ENCODE data around the gene PRKCA. TPM values are rescaled to one million over a fixed set of nuclear protein-coding genes. Genes with fewer than 3 reads are reported as not detected.

Gene PRKCA
- total and polyA plus RNA-seq, 10 of the 15 experiments (the other 5 are each of a cell fraction or from before 2014, with no cell fraction given), result 0.11 to 14.6 (median 0.72) TPM

GRCh38 chr17:66787914-66788313 is 485.5 kb downstream of the PRKCA start:
- Histone ChIP-seq H3K4me2 (ENCODE audit: control insufficient read depth, insufficient read depth) (no peak overlapping the region), H3K4me1 (ENCODE audit: control insufficient read depth, insufficient read depth, low read length) (no peaks in the 10 kb centered on the region), H3K27ac (ENCODE audit: control insufficient read depth, insufficient read depth) (no peak overlapping the region), H3K9me3 (replicated peaks; ENCODE audit: control insufficient read depth, insufficient read depth, low read length) (no peaks in the 10 kb centered on the region), H3K27me3 (replicated peaks in 1 of 2; ENCODE audit: control insufficient read depth in 2 of 2, insufficient read depth in 2 of 2, low read length in 1 of 2) (no peaks in the 10 kb centered on the region), H4K20me1 (ENCODE audit: control insufficient read depth, insufficient read depth) (no peaks in the 10 kb centered on the region), H3K9ac (ENCODE audit: control insufficient read depth, insufficient read depth, low read length) (no peak overlapping the region), H3K36me3 (ENCODE audit: control insufficient read depth in 2 of 2, insufficient read depth in 2 of 2, low read length in 1 of 2) (no peaks in the 10 kb centered on the region), H3K79me2 (ENCODE audit: control insufficient read depth, insufficient read depth, low read length) (no peaks in the 10 kb centered on the region), H3K4me3 (no peak overlapping the region), H2AFZ (ENCODE audit: control insufficient read depth, low read depth, low read length) (no peak overlapping the region)
- ChIA-PET POLR2A (no interaction called here), SMC1A (ENCODE audit: uncharacterized antibody, unreplicated experiment) (no interaction called here), CTCF (interaction anchor here (1.0 kb wide), 1 partner anchor 137 kb away, joined by 3 read pairs; no protein-coding TSS in a partner anchor), RAD21 (ENCODE audit: unreplicated experiment) (no interaction called here)
- TF ChIP-seq PRDM15 (CRISPR knock-in tag; IDR thresholded peaks at IDR 0.05) (no peak), ZNF274 (IDR thresholded peaks at IDR 0.05; ENCODE audit: insufficient read depth, insufficient read length) (no peak), ESRRA (IDR thresholded peaks at IDR 0.05; ENCODE audit: low read length) (no peak), ZBTB33 (IDR thresholded peaks at IDR 0.05) (no peak), TCF7 (IDR thresholded peaks at IDR 0.05; ENCODE audit: borderline replicate concordance) (no peak), TBL1XR1 (IDR thresholded peaks at IDR 0.05; ENCODE audit: low read depth, low read length) (no peak), TARDBP (IDR thresholded peaks at IDR 0.05; ENCODE audit: borderline replicate concordance) (no peak), BRCA1 (IDR thresholded peaks at IDR 0.05; ENCODE audit: low read depth, low read length) (no peak)
- no TSS peak for BruUV-seq (replicated peaks)
- FAIRE-seq (no peak), ATAC-seq (no peak), DNase-seq (ENCODE audit: low read depth, low spot score) (no peak)
- intact Hi-C loops (cut with micrococcal nuclease; ENCODE audit: unreplicated experiment), result no loop called here
- 0% methylated on average over 3 of the region's 3 CpGs for WGBS (ENCODE audit: insufficient coverage, insufficient replicate concordance, low lambda C conversion rate, missing lambda C conversion rate)
- in situ Hi-C loops (cut with MboI), result no loop called here

Data from GM12878 (cell line).